HepG2 (cell line): ENCODE data around the gene CCT6A. TPM values are rescaled to one million over a fixed set of nuclear protein-coding genes. Genes with fewer than 3 reads are reported as not detected.

Experiments
- GABPA ChIP-seq, 2 experiments: IDR thresholded peaks; 2 replicates each; pipeline ENCODE4 v1.6.1; 2011 to 2016; ENCODE audit warnings: low read depth in 2 of 2, low read length in 1 of 2, missing biosample characterization in 1 of 2, missing genetic modification characterization in 1 of 2
- GLI4 ChIP-seq: sonication (generic); formaldehyde crosslinking; IDR thresholded peaks from 2 replicates; pipeline ENCODE4 v1.5.1; 2020; ENCODE audit warnings: missing genetic modification reagents, mild to moderate bottlenecking, moderate library complexity, borderline replicate concordance
- HNF1A ChIP-seq, 2 experiments: sonication (generic) in 1 of 2; formaldehyde crosslinking in 1 of 2; IDR thresholded peaks; 2 replicates each; pipeline versions ENCODE4 v1.4.0 to v1.6.1; 2016 to 2020; ENCODE audit warnings: borderline replicate concordance in 1 of 2, low read depth in 1 of 2, mild to moderate bottlenecking in 1 of 2, missing genetic modification reagents in 1 of 2
- HNRNPH1 ChIP-seq: fragments of 200-400 bp; formaldehyde crosslinking; optimal IDR thresholded peaks from 2 replicates; pipeline ENCODE3; 2017; ENCODE audit warnings: mild to moderate bottlenecking, low read depth, low read length
- JARID2 ChIP-seq: sonication (generic); formaldehyde crosslinking; IDR thresholded peaks from 2 replicates; pipeline ENCODE4 v1.8.1; 2023; ENCODE audit warnings: missing genetic modification reagents, inconsistent platforms; ENCODE audit not compliant: insufficient replicate concordance
- MTA3 ChIP-seq: sonication (generic); formaldehyde crosslinking; IDR thresholded peaks from 2 replicates; pipeline ENCODE4 v1.4.0; 2020; ENCODE audit warnings: missing genetic modification reagents
- NFKBIZ ChIP-seq: IDR thresholded peaks from 2 replicates; pipeline ENCODE4 v1.6.1; 2018; ENCODE audit warnings: missing genetic modification reagents, missing compliant biosample characterization
- PHF21A ChIP-seq: sonication (generic); formaldehyde crosslinking; IDR thresholded peaks from 2 replicates; pipeline ENCODE4 v1.5.0; 2020; ENCODE audit warnings: mild to moderate bottlenecking, missing genetic modification reagents
- PLRG1 ChIP-seq: fragments of 450-650 bp; conservative IDR thresholded peaks from 2 replicates; pipeline ENCODE4 v1.6.1; 2016
- REXO4 ChIP-seq: sonication (generic); formaldehyde crosslinking; IDR thresholded peaks from 2 replicates; pipeline ENCODE4 v1.8.0; 2022; ENCODE audit warnings: missing genetic modification reagents, mild to moderate bottlenecking, borderline replicate concordance
- TSC22D2 ChIP-seq: sonication (generic); formaldehyde crosslinking; IDR thresholded peaks from 2 replicates; pipeline ENCODE4 v1.5.1; 2020; ENCODE audit warnings: missing genetic modification reagents, mild to moderate bottlenecking, borderline replicate concordance
- ZFP41 ChIP-seq: sonication (generic); formaldehyde crosslinking; IDR thresholded peaks from 2 replicates; pipeline ENCODE4 v1.4.0; 2020; ENCODE audit warnings: mild to moderate bottlenecking, missing genetic modification reagents, borderline replicate concordance
- ZNF142 ChIP-seq: sonication (generic); formaldehyde crosslinking; IDR thresholded peaks from 2 replicates; pipeline ENCODE4 v1.4.0; 2020; ENCODE audit warnings: missing genetic modification reagents
- ZNF180 ChIP-seq: sonication (generic); formaldehyde crosslinking; IDR thresholded peaks from 2 replicates; pipeline ENCODE4 v1.4.0; 2020; ENCODE audit warnings: low read depth, missing genetic modification reagents, borderline replicate concordance
- ZNF33B ChIP-seq: sonication (generic); formaldehyde crosslinking; IDR thresholded peaks from 2 replicates; pipeline ENCODE4 v1.5.1; 2020; ENCODE audit warnings: mild to moderate bottlenecking, missing genetic modification reagents
- ZNF34 ChIP-seq: sonication (generic); formaldehyde crosslinking; IDR thresholded peaks from 2 replicates; pipeline ENCODE4 v1.4.0; 2020; ENCODE audit warnings: mild to moderate bottlenecking, missing genetic modification reagents, borderline replicate concordance
- ZNF367 ChIP-seq: sonication (generic); formaldehyde crosslinking; IDR thresholded peaks from 2 replicates; pipeline ENCODE4 v1.4.0; 2020; ENCODE audit warnings: missing genetic modification reagents, borderline replicate concordance
- ZNF430 ChIP-seq: sonication (generic); formaldehyde crosslinking; IDR thresholded peaks from 2 replicates; pipeline ENCODE4 v1.9.0; 2021; ENCODE audit warnings: mild to moderate bottlenecking, missing genetic modification reagents
- ZNF616 ChIP-seq: sonication (generic); formaldehyde crosslinking; IDR thresholded peaks from 2 replicates; pipeline ENCODE4 v1.5.0; 2020; ENCODE audit warnings: low read depth, mild to moderate bottlenecking, missing genetic modification reagents
- polyA plus RNA-seq, 8 experiments: library from polyadenylated mRNA; depleted of rRNA in 3 of 8; stranded (reverse) in 7 of 8; unstranded in 1 of 8; fragments of >200 nt; fragmentation: Illumina TruSeq in 4 of 8; extraction: Trizol in 4 of 8; gene quantifications; 2 replicates each; pipeline versions ENCODE4 v1.2.1 to v1.2.3, GENCODE V29; 2011 to 2016; ENCODE audit warnings: low read depth in 4 of 8, missing spikeins in 1 of 8, mixed read lengths in 1 of 8; ENCODE audit not compliant: insufficient read depth in 1 of 8
- total RNA-seq, 5 experiments: library from RNA; depleted of rRNA; stranded (reverse); fragments of >200 nt; fragmentation: Illumina TruSeq; extraction: Trizol; gene quantifications; 2 replicates each; pipeline ENCODE4 v1.2.3, GENCODE V29; 2016; ENCODE audit warnings: low read depth in 1 of 5

Gene CCT6A
- total and polyA plus RNA-seq, 2 of the 13 experiments (the other 11 are each of a cell fraction or from before 2014, with no cell fraction given) = 219 to 292 TPM

GRCh38 chr7:56033671-56034432 lies 17.7 kb upstream of the CCT6A start (continued):
- TF ChIP-seq HNF1A (IDR thresholded peaks at IDR 0.05; ENCODE audit: low read depth) (no peak), HNF1A (CRISPR knock-in tag; IDR thresholded peaks at IDR 0.05; ENCODE audit: borderline replicate concordance) (no peak), ZNF367 (CRISPR knock-in tag) (no peak), ZNF180 (CRISPR knock-in tag) (no peak), REXO4 (CRISPR knock-in tag) (no peak), ZFP41 (CRISPR knock-in tag) (no peak), ZNF616 (CRISPR knock-in tag) (no peak), TSC22D2 (CRISPR knock-in tag) (no peak; the same call in 1 of the 2 replicates), ZNF34 (no peak), PLRG1 (no peak), MTA3 (CRISPR knock-in tag) (no peak), ZNF33B (CRISPR knock-in tag) (no peak), ZNF430 (CRISPR knock-in tag) (no peak; the same call in 1 of the 2 replicates), NFKBIZ (CRISPR knock-in tag) (0 out of 2 replicates have a peak, but pooled peaks have one; percentile 37), GLI4 (CRISPR knock-in tag) (0 out of 2 replicates have a peak, but pooled peaks have one; percentile 39), GABPA (IDR thresholded peaks at IDR 0.05; ENCODE audit: low read depth, low read length) (no peak), GABPA (CRISPR knock-in tag; IDR thresholded peaks at IDR 0.05; ENCODE audit: low read depth) (peak; percentile 55), PHF21A (peak; percentile 28; the same call in 1 of the 2 replicates), HNRNPH1 (no peak), ZNF142 (CRISPR knock-in tag) (no peak), JARID2 (no peak)
